ENCODE data around the gene NDFIP2.

- TF ChIP-seq, protein P1, sequence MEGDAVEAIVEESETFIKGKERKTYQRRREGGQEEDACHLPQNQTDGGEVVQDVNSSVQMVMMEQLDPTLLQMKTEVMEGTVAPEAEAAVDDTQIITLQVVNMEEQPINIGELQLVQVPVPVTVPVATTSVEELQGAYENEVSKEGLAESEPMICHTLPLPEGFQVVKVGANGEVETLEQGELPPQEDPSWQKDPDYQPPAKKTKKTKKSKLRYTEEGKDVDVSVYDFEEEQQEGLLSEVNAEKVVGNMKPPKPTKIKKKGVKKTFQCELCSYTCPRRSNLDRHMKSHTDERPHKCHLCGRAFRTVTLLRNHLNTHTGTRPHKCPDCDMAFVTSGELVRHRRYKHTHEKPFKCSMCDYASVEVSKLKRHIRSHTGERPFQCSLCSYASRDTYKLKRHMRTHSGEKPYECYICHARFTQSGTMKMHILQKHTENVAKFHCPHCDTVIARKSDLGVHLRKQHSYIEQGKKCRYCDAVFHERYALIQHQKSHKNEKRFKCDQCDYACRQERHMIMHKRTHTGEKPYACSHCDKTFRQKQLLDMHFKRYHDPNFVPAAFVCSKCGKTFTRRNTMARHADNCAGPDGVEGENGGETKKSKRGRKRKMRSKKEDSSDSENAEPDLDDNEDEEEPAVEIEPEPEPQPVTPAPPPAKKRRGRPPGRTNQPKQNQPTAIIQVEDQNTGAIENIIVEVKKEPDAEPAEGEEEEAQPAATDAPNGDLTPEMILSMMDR (IDR thresholded peaks at IDR 0.05) = no peak
- TF ChIP-seq MAX (IDR thresholded peaks at IDR 0.05; ENCODE audit: low read depth) (no peak), JUND (IDR thresholded peaks at IDR 0.05) (no peak), GABPA (IDR thresholded peaks at IDR 0.05; ENCODE audit: low read depth) (no peak), POLR2AphosphoS5 (IDR thresholded peaks at IDR 0.05; ENCODE audit: low read depth, low read length) (no peak), RFX5 (IDR thresholded peaks at IDR 0.05; ENCODE audit: low read length) (no peak), REST (IDR thresholded peaks at IDR 0.05; ENCODE audit: low read depth, low read length) (no peak), RAD21 (IDR thresholded peaks at IDR 0.05; ENCODE audit: low read length) (no peak), EP300 (IDR thresholded peaks at IDR 0.05; ENCODE audit: borderline replicate concordance in 1 of 2, low read depth in 1 of 2, low read length in 1 of 2) (no peak), RXRA (IDR thresholded peaks at IDR 0.05; ENCODE audit: borderline replicate concordance, low read depth) (no peak)
- TF ChIP-seq, protein P2, sequence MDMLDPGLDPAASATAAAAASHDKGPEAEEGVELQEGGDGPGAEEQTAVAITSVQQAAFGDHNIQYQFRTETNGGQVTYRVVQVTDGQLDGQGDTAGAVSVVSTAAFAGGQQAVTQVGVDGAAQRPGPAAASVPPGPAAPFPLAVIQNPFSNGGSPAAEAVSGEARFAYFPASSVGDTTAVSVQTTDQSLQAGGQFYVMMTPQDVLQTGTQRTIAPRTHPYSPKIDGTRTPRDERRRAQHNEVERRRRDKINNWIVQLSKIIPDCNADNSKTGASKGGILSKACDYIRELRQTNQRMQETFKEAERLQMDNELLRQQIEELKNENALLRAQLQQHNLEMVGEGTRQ (IDR thresholded peaks at IDR 0.05; ENCODE audit: borderline replicate concordance, low read depth, low read length) = no peak
- TF ChIP-seq, protein P3, sequence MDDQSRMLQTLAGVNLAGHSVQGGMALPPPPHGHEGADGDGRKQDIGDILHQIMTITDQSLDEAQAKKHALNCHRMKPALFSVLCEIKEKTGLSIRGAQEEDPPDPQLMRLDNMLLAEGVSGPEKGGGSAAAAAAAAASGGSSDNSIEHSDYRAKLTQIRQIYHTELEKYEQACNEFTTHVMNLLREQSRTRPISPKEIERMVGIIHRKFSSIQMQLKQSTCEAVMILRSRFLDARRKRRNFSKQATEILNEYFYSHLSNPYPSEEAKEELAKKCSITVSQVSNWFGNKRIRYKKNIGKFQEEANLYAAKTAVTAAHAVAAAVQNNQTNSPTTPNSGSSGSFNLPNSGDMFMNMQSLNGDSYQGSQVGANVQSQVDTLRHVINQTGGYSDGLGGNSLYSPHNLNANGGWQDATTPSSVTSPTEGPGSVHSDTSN (IDR thresholded peaks at IDR 0.05) = no peak
Observed at GRCh38 chr13:79602936-79603335, 122.0 kb downstream of the NDFIP2 start.
